C4-2B (cell line): Measurements from ENCODE around the gene SETBP1.

Experiments used
- H3K27ac ChIP-seq: fragments of 450-650 bp; 2 replicates; pipeline ENCODE4 v1.5.1; 2017
- CTCF ChIP-seq: fragments of 450-650 bp; conservative IDR thresholded peaks from 2 replicates; pipeline ENCODE4 v1.5.1; 2017; ENCODE audit warnings: mild to moderate bottlenecking
- ZFX ChIP-seq: fragments of 450-650 bp; IDR thresholded peaks from 2 replicates; pipeline ENCODE4 v1.6.1; 2017

SETBP1 gene

GRCh38 chr18:44708451-44709083 is 27.9 kb downstream of the SETBP1 start:
- no peak for TF ChIP-seq ZFX
- TF ChIP-seq CTCF, result no peak
- H3K27ac ChIP-seq, result no peak overlapping the region

GRCh38 chr18:44709307-44710126 is 28.8 kb downstream of the SETBP1 start:
- no peak overlapping the region for H3K27ac ChIP-seq
- TF ChIP-seq CTCF (no peak), ZFX (no peak)

- no peak for TF ChIP-seq CTCF
- H3K27ac ChIP-seq, result no peak overlapping the region
Measured at GRCh38 chr18:44710931-44711330, 30.2 kb downstream of the SETBP1 start.

GRCh38 chr18:44712025-44712424 is 31.3 kb downstream of the SETBP1 start:
- H3K27ac ChIP-seq, result no peak overlapping the region
- TF ChIP-seq CTCF (no peak), ZFX (no peak)

GRCh38 chr18:44713435-44713834 is 32.7 kb downstream of the SETBP1 start:
- TF ChIP-seq CTCF (no peak), ZFX (no peak)
- no peak overlapping the region for H3K27ac ChIP-seq

GRCh38 chr18:44714376-44714775 is 33.7 kb downstream of the SETBP1 start:
- H3K27ac ChIP-seq, result no peak overlapping the region
- TF ChIP-seq ZFX, result no peak
- TF ChIP-seq CTCF, result no peak

GRCh38 chr18:44715245-44715644 is 34.6 kb downstream of the SETBP1 start:
- no peak overlapping the region for H3K27ac ChIP-seq
- no peak for TF ChIP-seq CTCF
- no peak for TF ChIP-seq ZFX
